HG03103 (cell line): ENCODE results near the gene SLC9A4.
"Not testable (repeated sequence)": the region's sequence is repeated elsewhere in the genome, so short reads cannot be mapped to it uniquely, and the experiment has no call there.

Source experiments
- ATAC-seq: cut with Tn5 transposase; IDR thresholded peaks from one replicate; pipeline ENCODE4 v1.9.1; 2021; ENCODE audit warnings: low read depth; ENCODE audit not compliant: unreplicated experiment

SLC9A4 gene

GRCh38 chr2:102527086-102527485 is 54.1 kb downstream of the SLC9A4 start:
- no peak for ATAC-seq

GRCh38 chr2:102538491-102538890 is 65.5 kb downstream of the SLC9A4 start:
- no peak for ATAC-seq

GRCh38 chr2:102540882-102541281 is 67.9 kb downstream of the SLC9A4 start:
- no peak for ATAC-seq

- no peak for ATAC-seq
These were observed 71.2 kb downstream of the SLC9A4 start for GRCh38 chr2:102544182-102544581.

GRCh38 chr2:102547462-102547861 is 74.4 kb downstream of the SLC9A4 start:
- no peak for ATAC-seq

GRCh38 chr2:102549027-102549426 is 76.0 kb downstream of the SLC9A4 start:
- no peak for ATAC-seq

GRCh38 chr2:102550151-102550550 is 77.1 kb downstream of the SLC9A4 start:
- ATAC-seq, result no peak

GRCh38 chr2:102551329-102552096 is 78.5 kb downstream of the SLC9A4 start:
- no peak for ATAC-seq

- ATAC-seq, result no peak
These were observed 80.6 kb downstream of the SLC9A4 start for GRCh38 chr2:102553601-102554000.

- ATAC-seq, result no peak
These were observed 85.4 kb downstream of the SLC9A4 start for GRCh38 chr2:102558463-102558862.

GRCh38 chr2:102562542-102562941 is 89.5 kb downstream of the SLC9A4 start:
- not testable (repeated sequence) for ATAC-seq

- ATAC-seq, result no peak
These were observed 102.9 kb downstream of the SLC9A4 start for GRCh38 chr2:102575888-102576287.

- no peak for ATAC-seq
These were observed 105.3 kb downstream of the SLC9A4 start for GRCh38 chr2:102578376-102578775.

- ATAC-seq, result no peak
These were observed 108.9 kb downstream of the SLC9A4 start for GRCh38 chr2:102581911-102582310.

GRCh38 chr2:102582845-102583244 is 109.8 kb downstream of the SLC9A4 start:
- ATAC-seq, result no peak
